K562 (cell line): Measurements from ENCODE around the gene RNU6-9. TPM values are rescaled to one million over a fixed set of nuclear protein-coding genes. Genes with fewer than 3 reads are reported as not detected.

Experiments
- ARHGAP35 ChIP-seq: fragments of 450-650 bp; IDR thresholded peaks from 2 replicates; pipeline ENCODE4 v1.6.1; 2018; ENCODE audit not compliant: partially characterized antibody
- CREM ChIP-seq: IDR thresholded peaks from 2 replicates; pipeline ENCODE4 v1.6.1; 2014; ENCODE audit warnings: antibody characterized with exemption, low read depth
- E2F6 ChIP-seq, 2 experiments: IDR thresholded peaks; 2 replicates each; pipeline ENCODE4 v1.6.1; 2011; ENCODE audit warnings: borderline replicate concordance in 1 of 2, control low read depth in 1 of 2, low read depth in 1 of 2, low read length in 1 of 2, mild to moderate bottlenecking in 1 of 2, mixed read lengths in 1 of 2, moderate library complexity in 1 of 2; ENCODE audit not compliant: insufficient read depth in 1 of 2, insufficient read length in 1 of 2, poor library complexity in 1 of 2, severe bottlenecking in 1 of 2; ENCODE audit errors: extremely low read depth in 1 of 2
- EGR1 ChIP-seq: fragments of 450-650 bp; conservative IDR thresholded peaks from 2 replicates; pipeline ENCODE4 v1.6.1; 2017; ENCODE audit warnings: mild to moderate bottlenecking
- ELF1 ChIP-seq: fragments of 200-800 bp; sonication (Bioruptor generic); IDR thresholded peaks from 2 replicates; pipeline ENCODE4 v1.6.1; 2016; ENCODE audit warnings: missing genetic modification characterization, missing compliant biosample characterization
- FOXP4 ChIP-seq: sonication (generic); formaldehyde crosslinking; IDR thresholded peaks from 2 replicates; pipeline ENCODE4 v1.8.0; 2022; ENCODE audit warnings: mild to moderate bottlenecking, missing genetic modification reagents, borderline replicate concordance
- HDGF ChIP-seq: fragments of 450-650 bp; IDR thresholded peaks from 2 replicates; pipeline ENCODE4 v1.6.1; 2016
- KLF13 ChIP-seq: fragments of 450-650 bp; IDR thresholded peaks from 2 replicates; pipeline ENCODE4 v1.6.1; 2016; ENCODE audit warnings: missing genetic modification characterization, low read depth, mild to moderate bottlenecking, missing compliant biosample characterization, moderate library complexity, borderline replicate concordance
- MCM3 ChIP-seq: fragments of 450-650 bp; IDR thresholded peaks from 2 replicates; pipeline ENCODE4 v1.6.1; 2016
- NKRF ChIP-seq: fragments of 450-650 bp; IDR thresholded peaks from 2 replicates; pipeline ENCODE4 v1.6.1; 2016; ENCODE audit warnings: borderline replicate concordance
- NRF1 ChIP-seq, 2 experiments: fragments of 450-650 bp; IDR thresholded peaks in 1 of 2; conservative IDR thresholded peaks in 1 of 2; 2 replicates each; pipeline ENCODE4 v1.6.1; 2014; ENCODE audit warnings: mild to moderate bottlenecking in 2 of 2
- POLR2A ChIP-seq: fragments of 450-650 bp; conservative IDR thresholded peaks from 2 replicates; pipeline ENCODE4 v1.6.1; 2016
- POLR2AphosphoS2 ChIP-seq: IDR thresholded peaks from 2 replicates; pipeline ENCODE4 v1.6.1; 2012; ENCODE audit warnings: low read length, improper control_type of control experiment
- POLR2AphosphoS5 ChIP-seq: IDR thresholded peaks from 2 replicates; pipeline ENCODE4 v1.6.1; 2011; ENCODE audit warnings: mild to moderate bottlenecking, low read depth, low read length, moderate library complexity; ENCODE audit not compliant: control insufficient read depth, insufficient read depth
- PPARD ChIP-seq: fragments of 250-450 bp; sonication (Bioruptor Pico); IDR thresholded peaks from 2 replicates; pipeline ENCODE4 v1.8.0; 2022; ENCODE audit warnings: inconsistent platforms, mild to moderate bottlenecking, moderate library complexity
- RAD21 ChIP-seq, 2 experiments: fragments of 250-450 bp in 1 of 2; fragments of 450-650 bp in 1 of 2; sonication (Bioruptor Pico) in 1 of 2; formaldehyde crosslinking in 1 of 2; IDR thresholded peaks in 1 of 2; conservative IDR thresholded peaks in 1 of 2; 2 replicates each; pipeline versions ENCODE4 v1.4.0 to v1.8.0; 2020 to 2022; ENCODE audit warnings: mild to moderate bottlenecking in 2 of 2, moderate library complexity in 1 of 2
- SP1 ChIP-seq: sonication (generic); formaldehyde crosslinking; IDR thresholded peaks from 2 replicates; pipeline ENCODE4 v1.8.1; 2022; ENCODE audit warnings: mild to moderate bottlenecking, missing genetic modification reagents
- TCF7L2 ChIP-seq: fragments of 150-350 bp; IDR thresholded peaks from 2 replicates; pipeline ENCODE4 v1.6.1; 2016; ENCODE audit warnings: low read depth, mild to moderate bottlenecking, low read length, moderate library complexity
- ZKSCAN1 ChIP-seq: fragments of 150-350 bp; IDR thresholded peaks from 2 replicates; pipeline ENCODE4 v1.6.1; 2016; ENCODE audit warnings: low read depth, low read length
- ZNF184 ChIP-seq: sonication (generic); formaldehyde crosslinking; IDR thresholded peaks from 2 replicates; pipeline ENCODE4 v1.5.0; 2020; ENCODE audit warnings: missing genetic modification reagents
- polyA plus RNA-seq, 8 experiments: library from polyadenylated mRNA; depleted of rRNA in 4 of 8; stranded (reverse) in 5 of 8; unstranded in 3 of 8; fragments of >200 nt; fragmentation: Nextera tagmentation in 2 of 8; fragmentation: Illumina TruSeq in 1 of 8; extraction: Ambion mirVana in 2 of 8; extraction: Trizol in 1 of 8; gene quantifications; 2 replicates each; pipeline versions ENCODE4 v1.2.1 to v1.2.3, GENCODE V29; 2011 to 2014; ENCODE audit warnings: inconsistent platforms in 1 of 8, missing spikeins in 1 of 8
- total RNA-seq, 7 experiments: library from RNA; depleted of rRNA in 6 of 7; stranded (reverse); fragments of >200 nt in 6 of 7; fragmentation: Illumina TruSeq in 2 of 7; extraction: Trizol in 2 of 7; gene quantifications; 2 replicates each; pipeline versions ENCODE4 v1.2.1 to v1.2.3, GENCODE V29; 2011 to 2021; ENCODE audit warnings: low replicate concordance in 1 of 7
- TF ChIP-seq, protein P1 (sequence below): IDR thresholded peaks from 3 replicates; pipeline ENCODE4 v1.6.1; 2011; ENCODE audit warnings: borderline replicate concordance, mild to moderate bottlenecking, moderate library complexity; ENCODE audit not compliant: insufficient read length; ENCODE audit errors: extremely low read depth

Gene RNU6-9
- total and polyA plus RNA-seq, 9 of the 15 experiments (the other 6 are each of a cell fraction or from before 2014, with no cell fraction given) = not detected

DNA sequence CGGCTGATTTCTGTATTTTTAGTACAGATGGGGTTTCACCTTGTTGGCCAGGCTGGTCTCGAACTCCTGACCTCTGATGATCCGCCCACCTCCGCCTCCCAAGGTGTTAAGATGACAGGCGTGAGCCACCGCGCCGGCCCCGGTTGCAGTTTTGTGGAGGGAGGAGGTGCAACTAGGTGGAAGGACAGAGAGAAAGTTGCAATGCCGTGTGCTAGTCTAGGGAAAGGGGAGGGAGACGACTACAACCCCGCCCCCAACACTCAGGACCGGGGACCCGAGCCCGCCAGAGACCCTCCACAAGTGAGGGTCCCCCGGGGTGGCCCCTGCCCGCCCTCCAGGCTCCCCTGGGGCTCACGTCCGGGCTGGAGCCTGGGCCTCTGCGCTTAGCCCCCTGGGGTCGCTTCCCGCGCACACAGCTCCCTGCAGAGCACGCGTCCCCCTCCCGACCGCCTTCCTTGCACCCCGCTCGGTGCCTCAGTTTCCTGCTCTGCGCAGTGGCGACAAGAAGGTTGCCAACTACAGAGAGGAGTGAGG lies 31.3 kb downstream of the RNU6-9 start (continued):
- TF ChIP-seq RAD21 (CRISPR knock-in tag; conservative IDR thresholded peaks at IDR 0.05 in 1 of 2, IDR thresholded peaks at IDR 0.05 in 1 of 2) = no peak
- no peak for TF ChIP-seq ELF1
- no peak for TF ChIP-seq POLR2AphosphoS2
- peak; percentile 25; the same call in 1 of the 2 replicates for TF ChIP-seq POLR2AphosphoS5
- TF ChIP-seq ZNF184 (CRISPR knock-in tag) = peak; percentile 90
- TF ChIP-seq SP1 (CRISPR knock-in tag) = 0 out of 2 replicates have a peak, but pooled peaks have one; percentile 19
- TF ChIP-seq NKRF = peak; percentile 74
- TF ChIP-seq MCM3 = no peak
- TF ChIP-seq NRF1 (conservative IDR thresholded peaks at IDR 0.05 in 1 of 2, IDR thresholded peaks at IDR 0.05 in 1 of 2) = peak; percentile 46 to 53; a peak in 3 of 4 replicates
- TF ChIP-seq PPARD = no peak
- no peak for TF ChIP-seq HDGF
- TF ChIP-seq TCF7L2 = no peak
- 0 out of 2 replicates have a peak, but pooled peaks have one; percentile 11 for TF ChIP-seq KLF13 (tag)
- TF ChIP-seq EGR1 = peak; percentile 88
- TF ChIP-seq E2F6 (IDR thresholded peaks at IDR 0.05; ENCODE audit: borderline replicate concordance in 1 of 2, extremely low read depth in 1 of 2, insufficient read depth in 1 of 2, insufficient read length in 1 of 2, low read depth in 1 of 2, low read length in 1 of 2, poor library complexity in 1 of 2, severe bottlenecking in 1 of 2) = peak; percentile 87 to 89
- TF ChIP-seq, protein P1, sequence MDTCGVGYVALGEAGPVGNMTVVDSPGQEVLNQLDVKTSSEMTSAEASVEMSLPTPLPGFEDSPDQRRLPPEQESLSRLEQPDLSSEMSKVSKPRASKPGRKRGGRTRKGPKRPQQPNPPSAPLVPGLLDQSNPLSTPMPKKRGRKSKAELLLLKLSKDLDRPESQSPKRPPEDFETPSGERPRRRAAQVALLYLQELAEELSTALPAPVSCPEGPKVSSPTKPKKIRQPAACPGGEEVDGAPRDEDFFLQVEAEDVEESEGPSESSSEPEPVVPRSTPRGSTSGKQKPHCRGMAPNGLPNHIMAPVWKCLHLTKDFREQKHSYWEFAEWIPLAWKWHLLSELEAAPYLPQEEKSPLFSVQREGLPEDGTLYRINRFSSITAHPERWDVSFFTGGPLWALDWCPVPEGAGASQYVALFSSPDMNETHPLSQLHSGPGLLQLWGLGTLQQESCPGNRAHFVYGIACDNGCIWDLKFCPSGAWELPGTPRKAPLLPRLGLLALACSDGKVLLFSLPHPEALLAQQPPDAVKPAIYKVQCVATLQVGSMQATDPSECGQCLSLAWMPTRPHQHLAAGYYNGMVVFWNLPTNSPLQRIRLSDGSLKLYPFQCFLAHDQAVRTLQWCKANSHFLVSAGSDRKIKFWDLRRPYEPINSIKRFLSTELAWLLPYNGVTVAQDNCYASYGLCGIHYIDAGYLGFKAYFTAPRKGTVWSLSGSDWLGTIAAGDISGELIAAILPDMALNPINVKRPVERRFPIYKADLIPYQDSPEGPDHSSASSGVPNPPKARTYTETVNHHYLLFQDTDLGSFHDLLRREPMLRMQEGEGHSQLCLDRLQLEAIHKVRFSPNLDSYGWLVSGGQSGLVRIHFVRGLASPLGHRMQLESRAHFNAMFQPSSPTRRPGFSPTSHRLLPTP = peak; percentile 38
- no peak for TF ChIP-seq FOXP4
- TF ChIP-seq CREM = no peak
- TF ChIP-seq ARHGAP35 = no peak
- TF ChIP-seq POLR2A = 0 out of 2 replicates have a peak, but pooled peaks have one; percentile 45
- TF ChIP-seq ZKSCAN1 = no peak
